OCI-LY3 (cell line): ENCODE data around the gene OTUD4.

Experiments
- EZH2phosphoT487 ChIP-seq: fragments of 200-600 bp; shearing (Covaris generic); IDR thresholded peaks from 2 replicates; pipeline ENCODE4 v1.6.1; 2018; ENCODE audit warnings: antibody characterized with exemption, mixed run types, low read depth
- TF ChIP-seq, protein P1 (sequence below): fragments of 200-600, 300-600 bp; sonication (generic); IDR thresholded peaks from 2 replicates; pipeline ENCODE4 v1.5.1; 2014; ENCODE audit warnings: antibody characterized with exemption, low read length, low read depth

DNA sequence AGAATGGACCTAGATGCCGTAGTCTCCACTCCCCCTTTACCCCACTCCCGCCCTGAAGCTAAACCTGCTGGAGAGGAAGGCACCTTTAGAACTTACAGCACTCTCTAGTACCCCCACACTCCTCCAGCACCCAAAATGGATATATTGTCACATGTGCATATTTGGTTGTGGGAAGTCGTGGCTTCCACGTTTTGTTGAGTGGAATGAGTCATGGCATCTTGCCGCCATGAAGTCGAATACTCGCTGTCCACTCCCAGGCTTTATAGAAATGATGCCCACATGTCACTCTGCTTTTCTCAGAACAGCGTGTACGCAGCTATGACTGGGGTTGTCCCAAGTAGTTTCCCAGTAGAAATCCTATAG lies 81.7 kb downstream of the OTUD4 start:
- TF ChIP-seq, protein P1, sequence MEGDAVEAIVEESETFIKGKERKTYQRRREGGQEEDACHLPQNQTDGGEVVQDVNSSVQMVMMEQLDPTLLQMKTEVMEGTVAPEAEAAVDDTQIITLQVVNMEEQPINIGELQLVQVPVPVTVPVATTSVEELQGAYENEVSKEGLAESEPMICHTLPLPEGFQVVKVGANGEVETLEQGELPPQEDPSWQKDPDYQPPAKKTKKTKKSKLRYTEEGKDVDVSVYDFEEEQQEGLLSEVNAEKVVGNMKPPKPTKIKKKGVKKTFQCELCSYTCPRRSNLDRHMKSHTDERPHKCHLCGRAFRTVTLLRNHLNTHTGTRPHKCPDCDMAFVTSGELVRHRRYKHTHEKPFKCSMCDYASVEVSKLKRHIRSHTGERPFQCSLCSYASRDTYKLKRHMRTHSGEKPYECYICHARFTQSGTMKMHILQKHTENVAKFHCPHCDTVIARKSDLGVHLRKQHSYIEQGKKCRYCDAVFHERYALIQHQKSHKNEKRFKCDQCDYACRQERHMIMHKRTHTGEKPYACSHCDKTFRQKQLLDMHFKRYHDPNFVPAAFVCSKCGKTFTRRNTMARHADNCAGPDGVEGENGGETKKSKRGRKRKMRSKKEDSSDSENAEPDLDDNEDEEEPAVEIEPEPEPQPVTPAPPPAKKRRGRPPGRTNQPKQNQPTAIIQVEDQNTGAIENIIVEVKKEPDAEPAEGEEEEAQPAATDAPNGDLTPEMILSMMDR = no peak
- TF ChIP-seq EZH2phosphoT487 = no peak
